RWPE2 (cell line): ENCODE data around the gene PTPRR.
A peak's percentile ranks its signal among the peaks of the same experiment; 100 is the strongest.

Source experiments
- ATAC-seq: fragments of 200-7000 bp; cut with Tn5 transposase; 3 replicates; pipeline ENCODE4 v1.9.1; 2021; ENCODE audit warnings: low read depth
- DNase-seq: peaks from one replicate; pipeline ENCODE4 v3.0.0-alpha.2; 2020; ENCODE audit warnings: low spot score
- H3K27ac ChIP-seq: fragments of 450-650 bp; 2 replicates; pipeline ENCODE4 v1.5.1; 2017; ENCODE audit warnings: mild to moderate bottlenecking; ENCODE audit not compliant: poor library complexity, severe bottlenecking
- H3K27me3 ChIP-seq: fragments of 250-450 bp; sonication (Bioruptor Pico); 2 replicates; pipeline ENCODE4 v1.5.1; 2021; ENCODE audit warnings: mild to moderate bottlenecking, moderate library complexity; ENCODE audit not compliant: insufficient read depth, poor library complexity, severe bottlenecking
- H3K36me3 ChIP-seq: fragments of 250-450 bp; sonication (Bioruptor Pico); 2 replicates; pipeline ENCODE4 v1.5.1; 2020; ENCODE audit warnings: low read depth, mild to moderate bottlenecking, moderate library complexity
- H3K4me1 ChIP-seq: fragments of 250-450 bp; sonication (Bioruptor Pico); 2 replicates; pipeline ENCODE4 v1.5.1; 2021; ENCODE audit warnings: mild to moderate bottlenecking, moderate library complexity; ENCODE audit not compliant: insufficient read depth, poor library complexity, severe bottlenecking
- H3K4me3 ChIP-seq: fragments of 250-450 bp; sonication (Bioruptor Pico); 2 replicates; pipeline ENCODE4 v1.5.1; 2021; ENCODE audit warnings: mild to moderate bottlenecking, moderate library complexity; ENCODE audit not compliant: severe bottlenecking
- H3K9me3 ChIP-seq: fragments of 250-450 bp; sonication (Bioruptor Pico); 2 replicates; pipeline ENCODE4 v1.5.1; 2021; ENCODE audit warnings: mild to moderate bottlenecking, moderate library complexity; ENCODE audit not compliant: severe bottlenecking
- CTCF ChIP-seq: fragments of 450-650 bp; IDR thresholded peaks from one replicate; pipeline ENCODE4 v1.5.1; 2017; ENCODE audit warnings: mild to moderate bottlenecking, moderate library complexity; ENCODE audit not compliant: poor library complexity, severe bottlenecking

The PTPRR gene

DNA sequence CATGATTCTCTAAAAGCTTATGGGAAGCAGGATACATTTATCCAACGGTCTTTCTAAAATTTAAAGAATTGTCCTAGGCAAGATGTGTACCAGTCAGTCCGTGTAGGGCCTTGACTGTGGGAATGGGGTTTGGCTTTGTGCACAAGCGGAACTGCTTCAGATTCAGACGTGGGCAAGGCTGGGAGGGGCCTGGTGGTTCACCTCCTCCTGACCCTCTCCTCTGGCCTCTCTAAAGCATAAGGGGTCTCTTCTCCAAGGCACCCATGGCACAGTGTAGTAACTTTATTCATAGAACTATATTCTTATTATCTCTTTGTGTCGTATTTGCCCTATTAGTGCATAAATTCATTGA, 162.1 kb downstream of the PTPRR start:
- no peak for TF ChIP-seq CTCF
- no peak for DNase-seq
- H3K27ac ChIP-seq = no peak overlapping the region
- H3K36me3 ChIP-seq = no peaks in the 10 kb centered on the region
- H3K9me3 ChIP-seq = no peaks in the 10 kb centered on the region
- H3K4me3 ChIP-seq = no peak overlapping the region
- ATAC-seq = no peak
- no peaks in the 10 kb centered on the region for H3K27me3 ChIP-seq
- peaks cover 21% of the 10 kb centered on the region for H3K4me1 ChIP-seq

GRCh38 chr12:70757830-70758493, 162.6 kb downstream of the PTPRR start:
- Histone ChIP-seq H3K4me3 (no peak overlapping the region), H3K36me3 (no peaks in the 10 kb centered on the region), H3K9me3 (no peaks in the 10 kb centered on the region), H3K27ac (no peak overlapping the region), H3K27me3 (no peaks in the 10 kb centered on the region), H3K4me1 (peaks cover 21% of the 10 kb centered on the region)
- TF ChIP-seq CTCF = no peak
- DNase-seq = no peak
- ATAC-seq = no peak

GRCh38 chr12:70756791-70757190, 163.7 kb downstream of the PTPRR start:
- ATAC-seq (no peak), DNase-seq (no peak)
- peaks cover 21% of the 10 kb centered on the region for H3K4me1 ChIP-seq
- H3K4me3 ChIP-seq = no peak overlapping the region
- H3K36me3 ChIP-seq = no peaks in the 10 kb centered on the region
- peak overlapping the region; percentile 45 for H3K27ac ChIP-seq
- no peak for TF ChIP-seq CTCF
- H3K27me3 ChIP-seq = no peaks in the 10 kb centered on the region
- no peaks in the 10 kb centered on the region for H3K9me3 ChIP-seq

DNA sequence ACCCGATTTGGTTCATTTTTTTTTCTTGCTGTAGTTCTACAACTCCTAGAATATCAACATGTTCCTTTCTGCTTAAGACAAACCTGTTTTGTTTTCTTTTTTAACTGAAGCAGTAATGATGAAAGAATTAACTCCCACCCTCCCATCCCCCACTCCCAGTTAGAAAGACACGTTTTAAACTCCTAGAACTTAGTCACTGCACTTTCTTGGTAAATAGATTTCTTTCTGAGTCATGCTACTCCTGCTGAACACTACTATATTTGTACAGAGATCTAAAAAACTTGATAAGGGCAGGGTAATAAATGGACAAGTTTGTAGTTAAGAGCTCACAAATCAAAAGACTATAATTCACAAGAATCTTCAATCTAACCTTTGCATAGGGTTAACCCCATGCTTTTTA, 164.4 kb downstream of the PTPRR start:
- Histone ChIP-seq H3K4me3 (no peak overlapping the region), H3K36me3 (no peaks in the 10 kb centered on the region), H3K27ac (peak overlapping the region; percentile 45), H3K27me3 (no peaks in the 10 kb centered on the region), H3K9me3 (no peaks in the 10 kb centered on the region), H3K4me1 (peaks cover 21% of the 10 kb centered on the region)
- ATAC-seq (peak; percentile 95), DNase-seq (no peak)
- no peak for TF ChIP-seq CTCF

DNA sequence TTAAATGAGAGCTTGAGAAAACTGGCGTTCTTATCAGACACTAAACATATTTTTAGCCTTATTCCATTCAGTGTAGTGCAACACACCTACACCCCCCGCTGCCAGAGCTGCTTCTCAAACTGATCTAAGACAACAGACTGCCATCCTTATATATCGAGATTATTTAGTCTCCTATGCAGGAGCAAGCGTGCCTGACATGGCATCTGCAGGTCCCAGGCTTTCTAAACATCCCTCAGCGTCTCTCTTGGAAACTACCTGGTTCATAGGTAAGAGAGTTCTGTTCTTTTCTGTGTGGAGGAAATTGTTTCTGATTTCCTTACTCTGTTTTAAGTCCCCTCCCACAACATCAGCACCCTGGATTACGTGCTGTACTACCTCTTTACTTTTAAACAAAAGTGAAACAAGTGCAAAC, 166.2 kb downstream of the PTPRR start:
- ATAC-seq (peak; percentile 37; the same call in 2 of the 3 replicates), DNase-seq (no peak)
- Histone ChIP-seq H3K27me3 (no peaks in the 10 kb centered on the region), H3K9me3 (no peaks in the 10 kb centered on the region), H3K4me1 (peaks cover 21% of the 10 kb centered on the region), H3K27ac (no peak overlapping the region), H3K36me3 (no peaks in the 10 kb centered on the region), H3K4me3 (peak overlapping the region; percentile 10)
- TF ChIP-seq CTCF = no peak
